WERI-Rb-1 (cell line): ENCODE measurements around the gene ACSF3.

ENCODE experiments used
- DNase-seq: peaks from one replicate; pipeline ENCODE4 v3.0.0-alpha.2; 2020
- H3K27ac ChIP-seq: fragments of 250-450 bp; sonication (Bioruptor Pico); 2 replicates; pipeline ENCODE4 v1.5.1; 2020; ENCODE audit warnings: mild to moderate bottlenecking, moderate library complexity
- H3K27me3 ChIP-seq: fragments of 250-450 bp; sonication (Bioruptor Pico); 2 replicates; pipeline ENCODE4 v1.5.1; 2021; ENCODE audit warnings: mild to moderate bottlenecking, low read depth, moderate library complexity; ENCODE audit not compliant: insufficient read depth, severe bottlenecking
- H3K36me3 ChIP-seq: fragments of 250-450 bp; sonication (Bioruptor Pico); 2 replicates; pipeline ENCODE4 v1.5.1; 2020; ENCODE audit warnings: mild to moderate bottlenecking, moderate library complexity
- H3K4me3 ChIP-seq: 2 replicates; pipeline ENCODE4 v1.5.1; 2011; ENCODE audit warnings: low read depth, mild to moderate bottlenecking, control low read depth, low read length
- H3K9me3 ChIP-seq: fragments of 250-450 bp; sonication (Bioruptor Pico); 2 replicates; pipeline ENCODE4 v1.5.1; 2021; ENCODE audit warnings: mild to moderate bottlenecking, moderate library complexity; ENCODE audit not compliant: severe bottlenecking
- CTCF ChIP-seq: IDR thresholded peaks from 2 replicates; pipeline ENCODE4 v1.5.1; 2011; ENCODE audit warnings: low read depth, mild to moderate bottlenecking, control low read depth, inconsistent platforms, low read length

Gene ACSF3

DNA sequence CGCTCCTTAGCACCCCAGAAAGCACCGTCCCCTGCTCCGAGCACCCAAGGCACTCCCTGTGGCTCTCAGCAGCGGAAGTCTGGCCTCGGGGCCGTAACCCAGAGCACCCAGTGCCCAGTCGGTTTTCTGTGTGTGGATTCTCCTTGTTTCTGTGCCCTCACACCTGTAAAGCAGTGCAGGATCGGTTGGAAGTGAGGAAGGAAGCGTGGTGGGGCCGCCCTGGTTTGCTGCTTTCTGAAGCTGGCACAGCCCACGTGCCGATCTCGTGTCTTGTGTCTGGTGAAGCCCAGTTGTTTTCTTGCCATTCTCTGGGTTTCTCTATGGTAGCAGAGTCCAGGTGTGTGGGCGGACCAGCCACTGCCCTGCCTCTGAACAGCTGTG, 3.7 kb downstream of the ACSF3 start:
- no peaks in the 10 kb centered on the region for H3K36me3 ChIP-seq
- no peaks in the 10 kb centered on the region for H3K9me3 ChIP-seq
- no peak for TF ChIP-seq CTCF
- H3K27ac ChIP-seq: no peak overlapping the region
- no peaks in the 10 kb centered on the region for H3K27me3 ChIP-seq
- no peak for DNase-seq
- no peak overlapping the region for H3K4me3 ChIP-seq

DNA sequence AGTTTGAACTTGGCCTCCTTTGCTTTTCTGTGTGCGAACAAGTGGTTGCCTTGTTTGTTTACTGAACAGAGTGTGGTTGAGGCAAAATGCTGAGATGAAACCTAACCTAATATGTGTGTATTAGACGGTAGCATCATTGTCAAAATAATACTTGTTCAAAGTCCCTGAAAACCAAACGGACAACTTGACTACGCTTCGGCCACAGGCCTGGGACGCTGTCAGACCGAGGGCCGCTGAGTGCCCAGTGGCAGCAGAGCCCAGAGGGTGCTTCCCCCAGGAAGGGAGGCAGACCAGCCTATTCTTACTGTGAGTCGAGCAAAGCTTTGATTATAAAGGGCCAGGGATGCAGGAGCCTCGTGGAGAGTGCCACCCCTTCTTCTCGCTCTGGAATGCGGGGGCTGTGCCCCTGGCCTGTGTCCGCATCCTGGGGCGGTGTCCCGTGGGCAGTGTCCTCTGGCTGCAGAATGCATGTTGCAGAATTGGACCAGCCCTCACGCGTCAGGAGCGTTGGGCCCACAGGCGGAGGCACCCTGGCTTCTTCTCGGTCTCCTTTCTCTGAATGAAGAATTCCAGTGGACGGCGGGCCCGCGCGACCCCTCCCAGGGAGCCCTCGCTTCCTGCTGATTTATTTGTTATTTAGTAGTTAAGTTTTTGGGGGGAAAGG, 5.2 kb downstream of the ACSF3 start:
- DNase-seq: no peak
- H3K9me3 ChIP-seq: no peaks in the 10 kb centered on the region
- no peak overlapping the region for H3K4me3 ChIP-seq
- TF ChIP-seq CTCF: no peak
- H3K27me3 ChIP-seq: no peaks in the 10 kb centered on the region
- H3K36me3 ChIP-seq: no peaks in the 10 kb centered on the region
- no peak overlapping the region for H3K27ac ChIP-seq

GRCh38 chr16:89099905-89100304, 6.3 kb downstream of the ACSF3 start:
- H3K4me3 ChIP-seq: no peak overlapping the region
- H3K36me3 ChIP-seq: no peaks in the 10 kb centered on the region
- H3K27me3 ChIP-seq: no peaks in the 10 kb centered on the region
- no peak overlapping the region for H3K27ac ChIP-seq
- TF ChIP-seq CTCF: no peak
- H3K9me3 ChIP-seq: no peaks in the 10 kb centered on the region
- DNase-seq: no peak

DNA sequence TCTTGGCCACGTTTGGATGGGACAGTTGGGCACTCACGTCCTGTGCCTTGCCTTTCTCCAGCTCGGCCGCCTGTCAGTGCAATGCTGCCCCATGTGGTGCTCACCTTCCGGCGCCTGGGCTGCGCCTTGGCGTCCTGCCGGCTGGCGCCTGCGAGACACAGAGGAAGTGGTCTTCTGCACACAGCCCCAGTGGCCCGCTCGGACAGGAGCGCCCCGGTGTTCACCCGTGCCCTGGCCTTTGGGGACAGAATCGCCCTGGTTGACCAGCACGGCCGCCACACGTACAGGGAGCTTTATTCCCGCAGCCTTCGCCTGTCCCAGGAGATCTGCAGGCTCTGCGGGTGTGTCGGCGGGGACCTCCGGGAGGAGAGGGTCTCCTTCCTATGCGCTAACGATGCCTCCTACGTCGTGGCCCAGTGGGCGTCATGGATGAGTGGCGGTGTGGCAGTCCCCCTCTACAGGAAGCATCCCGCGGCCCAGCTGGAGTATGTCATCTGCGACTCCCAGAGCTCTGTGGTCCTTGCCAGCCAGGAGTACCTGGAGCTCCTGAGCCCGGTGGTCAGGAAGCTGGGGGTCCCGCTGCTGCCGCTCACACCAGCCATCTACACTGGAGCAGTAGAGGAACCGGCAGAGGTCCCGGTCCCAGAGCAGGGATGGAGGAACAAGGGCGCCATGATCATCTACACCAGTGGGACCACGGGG, 7.1 kb downstream of the ACSF3 start:
- no peak for TF ChIP-seq CTCF
- Histone ChIP-seq H3K27me3 (no peaks in the 10 kb centered on the region), H3K27ac (no peak overlapping the region), H3K9me3 (no peaks in the 10 kb centered on the region), H3K4me3 (no peak overlapping the region), H3K36me3 (no peaks in the 10 kb centered on the region)
- no peak for DNase-seq

- H3K27me3 ChIP-seq: no peaks in the 10 kb centered on the region
- TF ChIP-seq CTCF: no peak
- no peaks in the 10 kb centered on the region for H3K36me3 ChIP-seq
- no peak for DNase-seq
- no peak overlapping the region for H3K27ac ChIP-seq
- H3K4me3 ChIP-seq: no peak overlapping the region
- H3K9me3 ChIP-seq: no peaks in the 10 kb centered on the region
These were observed 7.8 kb downstream of the ACSF3 start for GRCh38 chr16:89101303-89102040.
